HCT116 (cell line): Measurements from ENCODE around the gene SPNS1.

Experiments
- EZH2 ChIP-seq: fragments of 200-600 bp; sonication (generic); IDR thresholded peaks from 2 replicates; pipeline ENCODE4 v1.6.1; 2017; ENCODE audit warnings: antibody characterized with exemption, mixed run types
- POLR2AphosphoS5 ChIP-seq: IDR thresholded peaks from 2 replicates; pipeline ENCODE4 v1.6.1; 2011; ENCODE audit warnings: mild to moderate bottlenecking, low read depth, low read length, moderate library complexity
- YY1 ChIP-seq: IDR thresholded peaks from 2 replicates; pipeline ENCODE4 v1.6.1; 2011; ENCODE audit warnings: low read length, low read depth, moderate library complexity, mild to moderate bottlenecking; ENCODE audit not compliant: insufficient replicate concordance; ENCODE audit errors: extremely low read depth
- TF ChIP-seq, protein P1 (sequence below), 3 experiments: fragments of 200-600 bp in 1 of 3; sonication (generic) in 1 of 3; IDR thresholded peaks in 2 of 3; conservative IDR thresholded peaks in 1 of 3; 2 replicates each; pipeline ENCODE4 v1.5.1; 2012 to 2017; ENCODE audit warnings: low read depth in 2 of 3, low read length in 2 of 3, antibody characterized with exemption in 1 of 3, borderline replicate concordance in 1 of 3, control low read depth in 1 of 3, mild to moderate bottlenecking in 1 of 3, mixed read lengths in 1 of 3, mixed run types in 1 of 3, moderate library complexity in 1 of 3; ENCODE audit not compliant: insufficient read depth in 1 of 3
- TF ChIP-seq, protein P2 (sequence below): IDR thresholded peaks from 2 replicates; pipeline ENCODE4 v1.6.1; 2012

DNA sequence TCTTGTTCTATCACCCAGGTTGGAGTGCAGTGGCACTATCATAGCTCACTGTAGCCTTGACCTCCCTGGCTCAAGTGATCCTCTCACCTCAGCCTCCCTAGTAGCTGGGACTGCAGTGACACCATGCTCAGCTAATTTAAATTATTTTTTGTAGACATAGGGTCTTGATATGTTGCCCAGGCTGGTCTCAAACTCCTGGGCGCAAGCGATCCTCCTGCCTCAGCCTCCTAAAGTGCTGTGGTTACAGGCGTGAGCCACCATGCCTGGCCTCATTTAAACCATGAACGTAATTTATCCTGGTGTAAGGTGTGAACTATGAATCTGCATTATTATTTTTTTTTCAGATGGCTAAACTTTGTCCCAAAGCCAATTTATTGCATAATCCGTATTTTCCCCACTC is 47.6 kb downstream of the SPNS1 start:
- TF ChIP-seq, protein P1, sequence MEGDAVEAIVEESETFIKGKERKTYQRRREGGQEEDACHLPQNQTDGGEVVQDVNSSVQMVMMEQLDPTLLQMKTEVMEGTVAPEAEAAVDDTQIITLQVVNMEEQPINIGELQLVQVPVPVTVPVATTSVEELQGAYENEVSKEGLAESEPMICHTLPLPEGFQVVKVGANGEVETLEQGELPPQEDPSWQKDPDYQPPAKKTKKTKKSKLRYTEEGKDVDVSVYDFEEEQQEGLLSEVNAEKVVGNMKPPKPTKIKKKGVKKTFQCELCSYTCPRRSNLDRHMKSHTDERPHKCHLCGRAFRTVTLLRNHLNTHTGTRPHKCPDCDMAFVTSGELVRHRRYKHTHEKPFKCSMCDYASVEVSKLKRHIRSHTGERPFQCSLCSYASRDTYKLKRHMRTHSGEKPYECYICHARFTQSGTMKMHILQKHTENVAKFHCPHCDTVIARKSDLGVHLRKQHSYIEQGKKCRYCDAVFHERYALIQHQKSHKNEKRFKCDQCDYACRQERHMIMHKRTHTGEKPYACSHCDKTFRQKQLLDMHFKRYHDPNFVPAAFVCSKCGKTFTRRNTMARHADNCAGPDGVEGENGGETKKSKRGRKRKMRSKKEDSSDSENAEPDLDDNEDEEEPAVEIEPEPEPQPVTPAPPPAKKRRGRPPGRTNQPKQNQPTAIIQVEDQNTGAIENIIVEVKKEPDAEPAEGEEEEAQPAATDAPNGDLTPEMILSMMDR (IDR thresholded peaks at IDR 0.05 in 2 of 3, conservative IDR thresholded peaks at IDR 0.05 in 1 of 3; ENCODE audit: borderline replicate concordance in 1 of 3, insufficient read depth in 1 of 3, low read depth in 2 of 3, low read length in 2 of 3) = no peak
- TF ChIP-seq POLR2AphosphoS5 (no peak), YY1 (no peak), EZH2 (no peak)
- TF ChIP-seq, protein P2, sequence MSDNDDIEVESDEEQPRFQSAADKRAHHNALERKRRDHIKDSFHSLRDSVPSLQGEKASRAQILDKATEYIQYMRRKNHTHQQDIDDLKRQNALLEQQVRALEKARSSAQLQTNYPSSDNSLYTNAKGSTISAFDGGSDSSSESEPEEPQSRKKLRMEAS = no peak
